ENCODE results near the gene DLEC1.

Gene DLEC1

GRCh38 chr3:38016847-38017444 is 22.1 kb upstream of the DLEC1 start:
- no peak overlapping the region for H3K4me3 ChIP-seq (ENCODE audit: low read depth in 1 of 2, low read length in 2 of 2)
- DNase-seq (no peak), ATAC-seq (ENCODE audit: insufficient read depth, low read depth) (no peak)
- no peak overlapping the region for H2AFZ ChIP-seq (ENCODE audit: low read depth, low read length)
- no peak overlapping the region for H3K9ac ChIP-seq (ENCODE audit: low read depth, low read length)
- H3K27ac ChIP-seq (ENCODE audit: low read length): no peak overlapping the region
- H3K4me2 ChIP-seq (ENCODE audit: insufficient read depth, low read length): no peak overlapping the region
- H3K4me1 ChIP-seq (ENCODE audit: insufficient read depth, low read length): no peaks in the 10 kb centered on the region
- H3K27me3 ChIP-seq (ENCODE audit: insufficient read depth, low read length, poor library complexity): no peaks in the 10 kb centered on the region
- H4K20me1 ChIP-seq (ENCODE audit: insufficient read depth, low read length): no peaks in the 10 kb centered on the region
- 0 out of 2 replicates have a peak, but pooled peaks cover 9% of the 10 kb centered on the region for H3K36me3 ChIP-seq (ENCODE audit: insufficient read depth, low read length)
- H3K79me2 ChIP-seq (ENCODE audit: insufficient read depth, low read length): no peaks in the 10 kb centered on the region
- no peaks in the 10 kb centered on the region for H3K9me3 ChIP-seq (ENCODE audit: insufficient read depth, low read length, severe bottlenecking)
- TF ChIP-seq EZH2 (IDR thresholded peaks at IDR 0.05; ENCODE audit: borderline replicate concordance, low read depth, low read length, severe bottlenecking) (no peak), CTCF (IDR thresholded peaks at IDR 0.05; ENCODE audit: borderline replicate concordance, extremely low read depth, low read length, poor library complexity, severe bottlenecking) (no peak)

- H3K9ac ChIP-seq (ENCODE audit: low read depth, low read length): no peak overlapping the region
- no peak overlapping the region for H3K4me3 ChIP-seq (ENCODE audit: low read depth in 1 of 2, low read length in 2 of 2)
- no peaks in the 10 kb centered on the region for H3K9me3 ChIP-seq (ENCODE audit: insufficient read depth, low read length, severe bottlenecking)
- no peak for DNase-seq
- H3K27ac ChIP-seq (ENCODE audit: low read length): no peak overlapping the region
- no peak overlapping the region for H3K4me2 ChIP-seq (ENCODE audit: insufficient read depth, low read length)
- no peaks in the 10 kb centered on the region for H3K79me2 ChIP-seq (ENCODE audit: insufficient read depth, low read length)
- no peaks in the 10 kb centered on the region for H3K4me1 ChIP-seq (ENCODE audit: insufficient read depth, low read length)
- 0 out of 3 replicates have a peak, but pooled peaks have one; percentile 16 for ATAC-seq (ENCODE audit: insufficient read depth, low read depth)
- H4K20me1 ChIP-seq (ENCODE audit: insufficient read depth, low read length): no peaks in the 10 kb centered on the region
- no peak overlapping the region for H2AFZ ChIP-seq (ENCODE audit: low read depth, low read length)
- TF ChIP-seq CTCF (IDR thresholded peaks at IDR 0.05; ENCODE audit: borderline replicate concordance, extremely low read depth, low read length, poor library complexity, severe bottlenecking): no peak
- TF ChIP-seq EZH2 (IDR thresholded peaks at IDR 0.05; ENCODE audit: borderline replicate concordance, low read depth, low read length, severe bottlenecking): no peak
- H3K27me3 ChIP-seq (ENCODE audit: insufficient read depth, low read length, poor library complexity): no peaks in the 10 kb centered on the region
- H3K36me3 ChIP-seq (ENCODE audit: insufficient read depth, low read length): 0 out of 2 replicates have a peak, but pooled peaks cover 9% of the 10 kb centered on the region
These were observed 21.3 kb upstream of the DLEC1 start for GRCh38 chr3:38017445-38018295.

DNA sequence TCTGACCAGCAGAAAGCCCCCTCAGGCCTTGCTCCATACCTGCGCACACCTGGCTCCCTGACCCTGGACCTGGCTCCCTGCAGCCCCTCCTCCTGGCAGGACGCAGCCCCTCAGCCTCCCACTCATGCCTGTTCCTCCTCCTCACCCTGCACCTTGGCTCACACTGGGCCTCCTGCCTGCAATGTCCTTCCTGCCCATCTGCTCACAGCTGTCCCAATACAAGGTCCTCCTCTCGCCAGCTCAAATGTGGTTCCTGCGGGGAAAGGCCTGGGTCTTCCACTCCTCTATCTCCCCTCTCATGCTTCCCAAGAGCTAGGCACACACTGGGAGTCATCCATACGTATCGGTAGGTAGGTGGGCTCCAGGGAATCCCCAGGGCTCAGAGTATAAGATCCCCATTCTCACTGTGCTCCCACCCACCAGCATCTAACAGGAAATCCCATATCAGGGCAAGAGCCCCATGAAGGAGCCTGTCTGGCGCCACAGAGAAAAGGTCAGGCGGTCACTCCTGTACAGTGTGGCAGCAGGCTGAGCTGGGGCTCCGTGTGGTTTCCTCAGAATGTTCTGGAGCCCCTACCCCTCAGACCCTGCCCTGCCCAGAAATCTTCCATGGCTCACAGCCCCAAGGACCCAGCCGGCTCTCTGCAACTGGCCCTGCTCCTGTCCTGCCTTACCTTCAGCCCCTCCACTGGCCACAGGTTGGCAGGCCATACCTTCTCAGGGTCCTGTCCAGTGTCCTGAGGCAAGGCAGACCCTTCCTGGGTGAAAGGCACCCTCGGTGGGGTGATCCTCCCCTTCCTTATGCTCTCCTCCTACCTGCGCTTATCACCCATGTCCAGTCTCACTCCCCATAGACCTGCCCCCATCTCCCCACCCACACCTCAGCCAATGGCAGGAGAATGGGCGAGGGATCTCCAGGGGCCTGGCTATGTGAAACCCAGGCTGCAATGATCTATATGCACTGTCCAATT is 20.4 kb upstream of the DLEC1 start:
- TF ChIP-seq CTCF (IDR thresholded peaks at IDR 0.05; ENCODE audit: borderline replicate concordance, extremely low read depth, low read length, poor library complexity, severe bottlenecking) (no peak), EZH2 (IDR thresholded peaks at IDR 0.05; ENCODE audit: borderline replicate concordance, low read depth, low read length, severe bottlenecking) (no peak)
- Histone ChIP-seq H3K36me3 (ENCODE audit: insufficient read depth, low read length) (0 out of 2 replicates have a peak, but pooled peaks cover 9% of the 10 kb centered on the region), H3K4me1 (ENCODE audit: insufficient read depth, low read length) (peaks cover 6% of the 10 kb centered on the region), H3K4me3 (ENCODE audit: low read depth in 1 of 2, low read length in 2 of 2) (no peak overlapping the region), H4K20me1 (ENCODE audit: insufficient read depth, low read length) (no peaks in the 10 kb centered on the region), H3K27ac (ENCODE audit: low read length) (no peak overlapping the region), H3K9me3 (ENCODE audit: insufficient read depth, low read length, severe bottlenecking) (no peaks in the 10 kb centered on the region), H3K79me2 (ENCODE audit: insufficient read depth, low read length) (no peaks in the 10 kb centered on the region), H2AFZ (ENCODE audit: low read depth, low read length) (no peak overlapping the region), H3K27me3 (ENCODE audit: insufficient read depth, low read length, poor library complexity) (no peaks in the 10 kb centered on the region), H3K9ac (ENCODE audit: low read depth, low read length) (no peak overlapping the region), H3K4me2 (ENCODE audit: insufficient read depth, low read length) (no peak overlapping the region)
- DNase-seq (no peak), ATAC-seq (ENCODE audit: insufficient read depth, low read depth) (no peak)
